Panc1 (cell line): ENCODE measurements around the gene CIPC. TPM values are rescaled to one million over a fixed set of nuclear protein-coding genes. Genes with fewer than 3 reads are reported as not detected.

Source experiments
- ATAC-seq: fragments of 200-7000 bp; cut with Tn5 transposase; 2 replicates; pipeline ENCODE4 v1.9.1; 2020; ENCODE audit warnings: mild to moderate bottlenecking, moderate library complexity
- BruUV-seq: library from RNA; stranded (reverse); fragments of 400-500 nt; replicated peaks from 2 replicates; lab custom pipeline; 2021; lab: Mats Ljungman, UMichigan
- CTCF ChIA-PET: fragments of 300-600 bp; sonication (Branson Sonifier 250); formaldehyde crosslinking; loops from one replicate; lab custom pipeline; 2022; ENCODE audit warnings: antibody characterized with exemption; lab: Charles Lee
- POLR2A ChIA-PET: fragments of 300-600 bp; sonication (Branson Sonifier 250); formaldehyde crosslinking; loops from one replicate; lab custom pipeline; 2022; ENCODE audit warnings: antibody characterized with exemption; lab: Charles Lee
- DNase-seq: peaks from one replicate; pipeline ENCODE4 v3.0.0-alpha.2; 2010; ENCODE audit warnings: low read depth, low spot score
- H3K27ac ChIP-seq: 2 replicates; pipeline ENCODE4 v1.5.1; 2011; ENCODE audit warnings: mild to moderate bottlenecking, low read length, inconsistent platforms
- H3K27me3 ChIP-seq: fragments of 200-500 bp; sonication (Bioruptor generic); 2 replicates; pipeline ENCODE4 v1.6.0; 2014; ENCODE audit warnings: low read length, inconsistent platforms; ENCODE audit not compliant: control insufficient read depth, insufficient read depth
- H3K36me3 ChIP-seq: fragments of 200-500 bp; sonication (Bioruptor generic); 2 replicates; pipeline ENCODE4 v1.5.1; 2014; ENCODE audit warnings: inconsistent platforms, mild to moderate bottlenecking, low read length, moderate library complexity; ENCODE audit not compliant: control insufficient read depth, insufficient read depth
- H3K4me1 ChIP-seq: 2 replicates; pipeline ENCODE4 v1.5.1; 2011; ENCODE audit warnings: inconsistent platforms, mild to moderate bottlenecking, low read length, moderate library complexity; ENCODE audit not compliant: control insufficient read depth, insufficient read depth
- H3K4me3 ChIP-seq, 2 experiments: 2 replicates each; pipeline ENCODE4 v1.5.1; 2011 to 2012; ENCODE audit warnings: low read depth in 2 of 2, low read length in 2 of 2, mild to moderate bottlenecking in 2 of 2, inconsistent platforms in 1 of 2, moderate library complexity in 1 of 2
- H3K9me3 ChIP-seq: fragments of 200-500 bp; sonication (Bioruptor generic); 2 replicates; pipeline ENCODE4 v1.5.1; 2014; ENCODE audit warnings: low read depth, mild to moderate bottlenecking, inconsistent platforms, low read length, moderate library complexity; ENCODE audit not compliant: control insufficient read depth, insufficient read depth
- POLR2AphosphoS5 ChIP-seq: IDR thresholded peaks from 2 replicates; pipeline ENCODE4 v1.6.1; 2012; ENCODE audit warnings: mild to moderate bottlenecking, low read depth, low read length, moderate library complexity
- SIN3A ChIP-seq: IDR thresholded peaks from 2 replicates; pipeline ENCODE4 v1.6.1; 2012; ENCODE audit warnings: low read depth, mild to moderate bottlenecking, low read length, moderate library complexity, borderline replicate concordance; ENCODE audit not compliant: insufficient read depth
- TCF7L2 ChIP-seq: IDR thresholded peaks from 2 replicates; pipeline ENCODE4 v1.6.1; 2011; ENCODE audit warnings: mild to moderate bottlenecking, low read depth, low read length, inconsistent platforms
- in situ Hi-C: cut with HindIII; loops from 2 replicates; pipeline ENCODE4 v1.10.0; 2016; ENCODE audit warnings: low sequenced_read_pairs, low pct_unique_long_range_greater_than_20kb
- intact Hi-C: fragments of 100-400 bp; cut with micrococcal nuclease; formaldehyde crosslinking; loops from one replicate; pipeline ENCODE4 v1.10.0; 2022; ENCODE audit not compliant: unreplicated experiment
- total RNA-seq: library from RNA; stranded (reverse); gene quantifications from one replicate; pipeline ENCODE4 v1.2.1, GENCODE V29; 2021; ENCODE audit not compliant: unreplicated experiment
- TF ChIP-seq, protein P1 (sequence below): fragments of 450-650 bp; IDR thresholded peaks from 2 replicates; pipeline ENCODE4 v1.5.1; 2017; ENCODE audit warnings: mild to moderate bottlenecking
- TF ChIP-seq, protein P2 (sequence below), 2 experiments: IDR thresholded peaks; 2 replicates each; pipeline ENCODE4 v1.6.1; 2011 to 2012; ENCODE audit warnings: low read depth in 2 of 2, control low read depth in 1 of 2, low read length in 1 of 2, mild to moderate bottlenecking in 1 of 2, moderate library complexity in 1 of 2; ENCODE audit not compliant: insufficient read depth in 1 of 2

Gene CIPC
- total RNA-seq, 1 experiment from 2014 or later, result 20.3 TPM

DNA sequence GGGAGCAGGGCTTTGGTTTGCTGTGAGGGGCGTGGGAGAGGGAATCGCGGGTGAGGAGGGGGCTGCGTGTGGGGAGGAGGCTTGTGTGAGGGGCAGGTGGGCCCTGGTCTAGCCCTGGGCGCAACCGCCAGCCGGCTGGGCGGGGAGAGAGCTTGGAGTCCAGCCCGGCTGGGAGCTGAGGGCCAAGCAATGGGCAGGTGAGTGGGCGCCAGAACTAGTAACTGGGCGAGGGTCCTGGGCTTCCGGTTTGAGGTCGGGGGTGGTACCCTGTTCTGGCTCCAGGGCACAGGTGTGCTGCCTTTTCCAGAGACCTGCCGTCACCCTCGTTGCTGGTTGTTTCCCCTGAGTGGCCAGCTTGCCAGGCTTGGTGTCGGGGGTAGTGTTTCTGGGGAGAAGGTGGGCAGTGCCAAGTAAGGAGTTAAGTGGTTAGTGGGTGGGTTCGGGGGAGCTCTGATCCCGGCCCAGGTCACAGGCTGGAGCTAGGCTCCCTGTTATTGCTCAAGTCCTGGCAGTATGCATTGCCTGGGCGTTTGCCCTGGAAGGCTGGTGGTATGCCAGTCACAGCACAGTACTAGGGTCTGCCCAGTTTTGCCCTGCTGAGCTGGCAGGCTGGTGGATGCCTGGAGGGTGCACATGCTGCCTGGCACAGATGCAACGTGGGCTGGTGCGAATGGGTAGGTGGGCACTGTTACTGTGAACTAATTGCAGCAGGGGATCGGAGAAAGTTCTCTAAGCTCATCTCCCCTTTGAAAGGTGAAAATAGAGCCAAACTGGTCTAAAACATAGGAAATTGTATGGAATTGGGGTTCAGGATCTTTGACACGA is 683 bp downstream of the CIPC start:
- peak; percentile 44 for ATAC-seq
- Histone ChIP-seq H3K36me3 (no peaks in the 10 kb centered on the region; the same call in 1 of the 2 replicates), H3K9me3 (no peaks in the 10 kb centered on the region), H3K4me1 (peaks cover 17% of the 10 kb centered on the region), H3K27ac (peak overlapping the region; percentile 89), H3K4me3 (peak overlapping the region; percentile 87 to 97), H3K27me3 (no peaks in the 10 kb centered on the region)
- in situ Hi-C loops (no loop called here), intact Hi-C loops (no loop called here)
- TF ChIP-seq, protein P1, sequence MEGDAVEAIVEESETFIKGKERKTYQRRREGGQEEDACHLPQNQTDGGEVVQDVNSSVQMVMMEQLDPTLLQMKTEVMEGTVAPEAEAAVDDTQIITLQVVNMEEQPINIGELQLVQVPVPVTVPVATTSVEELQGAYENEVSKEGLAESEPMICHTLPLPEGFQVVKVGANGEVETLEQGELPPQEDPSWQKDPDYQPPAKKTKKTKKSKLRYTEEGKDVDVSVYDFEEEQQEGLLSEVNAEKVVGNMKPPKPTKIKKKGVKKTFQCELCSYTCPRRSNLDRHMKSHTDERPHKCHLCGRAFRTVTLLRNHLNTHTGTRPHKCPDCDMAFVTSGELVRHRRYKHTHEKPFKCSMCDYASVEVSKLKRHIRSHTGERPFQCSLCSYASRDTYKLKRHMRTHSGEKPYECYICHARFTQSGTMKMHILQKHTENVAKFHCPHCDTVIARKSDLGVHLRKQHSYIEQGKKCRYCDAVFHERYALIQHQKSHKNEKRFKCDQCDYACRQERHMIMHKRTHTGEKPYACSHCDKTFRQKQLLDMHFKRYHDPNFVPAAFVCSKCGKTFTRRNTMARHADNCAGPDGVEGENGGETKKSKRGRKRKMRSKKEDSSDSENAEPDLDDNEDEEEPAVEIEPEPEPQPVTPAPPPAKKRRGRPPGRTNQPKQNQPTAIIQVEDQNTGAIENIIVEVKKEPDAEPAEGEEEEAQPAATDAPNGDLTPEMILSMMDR, result no peak
- no peak for TF ChIP-seq POLR2AphosphoS5
- no peak for TF ChIP-seq SIN3A
- no peak for TF ChIP-seq TCF7L2
- TF ChIP-seq, protein P2, sequence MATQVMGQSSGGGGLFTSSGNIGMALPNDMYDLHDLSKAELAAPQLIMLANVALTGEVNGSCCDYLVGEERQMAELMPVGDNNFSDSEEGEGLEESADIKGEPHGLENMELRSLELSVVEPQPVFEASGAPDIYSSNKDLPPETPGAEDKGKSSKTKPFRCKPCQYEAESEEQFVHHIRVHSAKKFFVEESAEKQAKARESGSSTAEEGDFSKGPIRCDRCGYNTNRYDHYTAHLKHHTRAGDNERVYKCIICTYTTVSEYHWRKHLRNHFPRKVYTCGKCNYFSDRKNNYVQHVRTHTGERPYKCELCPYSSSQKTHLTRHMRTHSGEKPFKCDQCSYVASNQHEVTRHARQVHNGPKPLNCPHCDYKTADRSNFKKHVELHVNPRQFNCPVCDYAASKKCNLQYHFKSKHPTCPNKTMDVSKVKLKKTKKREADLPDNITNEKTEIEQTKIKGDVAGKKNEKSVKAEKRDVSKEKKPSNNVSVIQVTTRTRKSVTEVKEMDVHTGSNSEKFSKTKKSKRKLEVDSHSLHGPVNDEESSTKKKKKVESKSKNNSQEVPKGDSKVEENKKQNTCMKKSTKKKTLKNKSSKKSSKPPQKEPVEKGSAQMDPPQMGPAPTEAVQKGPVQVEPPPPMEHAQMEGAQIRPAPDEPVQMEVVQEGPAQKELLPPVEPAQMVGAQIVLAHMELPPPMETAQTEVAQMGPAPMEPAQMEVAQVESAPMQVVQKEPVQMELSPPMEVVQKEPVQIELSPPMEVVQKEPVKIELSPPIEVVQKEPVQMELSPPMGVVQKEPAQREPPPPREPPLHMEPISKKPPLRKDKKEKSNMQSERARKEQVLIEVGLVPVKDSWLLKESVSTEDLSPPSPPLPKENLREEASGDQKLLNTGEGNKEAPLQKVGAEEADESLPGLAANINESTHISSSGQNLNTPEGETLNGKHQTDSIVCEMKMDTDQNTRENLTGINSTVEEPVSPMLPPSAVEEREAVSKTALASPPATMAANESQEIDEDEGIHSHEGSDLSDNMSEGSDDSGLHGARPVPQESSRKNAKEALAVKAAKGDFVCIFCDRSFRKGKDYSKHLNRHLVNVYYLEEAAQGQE (IDR thresholded peaks at IDR 0.05; ENCODE audit: insufficient read depth in 1 of 2, low read depth in 2 of 2, low read length in 1 of 2), result no peak
- ChIA-PET POLR2A (interaction anchor here (0.8 kb wide), 1 partner anchor 224 kb away, joined by 11 read pairs; no protein-coding TSS in a partner anchor), CTCF (interaction anchor here (0.6 to 0.8 kb wide), 2 partner anchors 79 to 226 kb away, joined by 3 read pairs; no protein-coding TSS in a partner anchor)
- DNase-seq, result no peak
- BruUV-seq, result TSS peak; percentile 72

DNA sequence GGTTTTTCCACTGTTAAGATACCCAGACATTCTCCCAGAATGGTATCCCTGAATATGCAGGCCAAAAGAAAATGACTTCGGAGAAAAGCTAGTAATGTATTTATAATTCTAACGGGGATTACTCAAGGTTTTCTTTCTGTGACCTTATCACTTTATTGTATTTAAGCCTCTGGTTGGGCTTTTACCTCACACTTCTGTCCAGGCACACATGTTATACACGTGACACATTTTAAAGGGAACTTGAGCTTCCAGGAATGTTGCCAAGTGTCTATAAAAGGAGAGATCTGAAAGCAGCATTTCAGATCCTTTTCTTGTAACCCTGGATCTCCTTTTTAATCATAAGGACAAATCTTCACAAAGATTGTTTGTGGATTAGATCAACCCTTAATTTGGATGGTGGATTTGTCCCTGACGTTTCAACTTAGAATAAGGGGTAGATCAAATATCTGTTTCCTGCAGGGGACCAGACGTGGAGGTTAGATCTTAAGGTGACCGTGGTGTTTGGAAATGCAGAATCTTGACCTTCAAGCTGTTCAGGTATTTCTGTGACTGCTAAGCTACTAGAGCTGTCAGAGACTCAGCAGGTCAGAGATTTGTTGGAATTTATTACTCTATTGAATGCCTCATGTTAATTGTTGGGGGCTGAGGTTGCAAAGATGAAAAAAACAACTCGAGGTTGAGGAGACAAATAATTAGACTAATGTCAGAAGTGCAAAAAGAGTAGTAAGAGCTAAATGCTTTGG is 1.5 kb downstream of the CIPC start:
- Histone ChIP-seq H3K9me3 (no peaks in the 10 kb centered on the region), H3K4me3 (peak overlapping the region; percentile 87 to 97), H3K27ac (peak overlapping the region; percentile 89), H3K27me3 (no peaks in the 10 kb centered on the region), H3K4me1 (peaks cover 17% of the 10 kb centered on the region), H3K36me3 (no peaks in the 10 kb centered on the region; the same call in 1 of the 2 replicates)
- TF ChIP-seq, protein P2 (IDR thresholded peaks at IDR 0.05; ENCODE audit: insufficient read depth in 1 of 2, low read depth in 2 of 2, low read length in 1 of 2), result no peak
- TF ChIP-seq SIN3A (no peak), TCF7L2 (no peak), POLR2AphosphoS5 (no peak)
- ChIA-PET CTCF (interaction anchor here (0.8 kb wide), 1 partner anchor 226 kb away, joined by 3 read pairs; no protein-coding TSS in a partner anchor), POLR2A (no interaction called here)
- intact Hi-C loops (no loop called here), in situ Hi-C loops (no loop called here)
- ATAC-seq (no peak), DNase-seq (no peak)
- no TSS peak for BruUV-seq
